ENCODE measurements around the gene SGCE. TPM values are rescaled to one million over a fixed set of nuclear protein-coding genes. Genes with fewer than 3 reads are reported as not detected.

The SGCE gene
- total and polyA plus RNA-seq, 9 of the 15 experiments (the other 6 are each of a cell fraction or from before 2014, with no cell fraction given), result 0.09 to 0.46 (median 0.28) TPM; not detected in 5

DNA sequence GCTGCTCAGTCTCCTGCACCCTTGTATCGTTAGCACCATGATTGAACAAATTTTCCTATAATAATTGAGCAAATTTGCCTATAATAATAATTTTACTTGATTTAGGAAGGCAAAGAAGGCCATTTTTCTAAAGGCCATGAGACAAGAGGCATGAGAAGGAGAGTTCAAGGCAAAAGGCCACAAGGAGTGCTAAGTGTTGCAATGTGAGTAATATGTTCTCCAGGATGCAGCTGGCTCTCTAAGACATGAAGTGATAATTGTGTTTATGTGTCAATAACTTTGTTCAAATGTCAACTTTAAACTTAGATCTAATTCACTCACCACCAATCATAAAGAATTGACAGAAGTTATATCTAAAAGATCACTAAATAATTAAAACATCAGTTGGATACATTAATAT lies 53.8 kb downstream of the SGCE start (continued):
- TF ChIP-seq, protein P1, sequence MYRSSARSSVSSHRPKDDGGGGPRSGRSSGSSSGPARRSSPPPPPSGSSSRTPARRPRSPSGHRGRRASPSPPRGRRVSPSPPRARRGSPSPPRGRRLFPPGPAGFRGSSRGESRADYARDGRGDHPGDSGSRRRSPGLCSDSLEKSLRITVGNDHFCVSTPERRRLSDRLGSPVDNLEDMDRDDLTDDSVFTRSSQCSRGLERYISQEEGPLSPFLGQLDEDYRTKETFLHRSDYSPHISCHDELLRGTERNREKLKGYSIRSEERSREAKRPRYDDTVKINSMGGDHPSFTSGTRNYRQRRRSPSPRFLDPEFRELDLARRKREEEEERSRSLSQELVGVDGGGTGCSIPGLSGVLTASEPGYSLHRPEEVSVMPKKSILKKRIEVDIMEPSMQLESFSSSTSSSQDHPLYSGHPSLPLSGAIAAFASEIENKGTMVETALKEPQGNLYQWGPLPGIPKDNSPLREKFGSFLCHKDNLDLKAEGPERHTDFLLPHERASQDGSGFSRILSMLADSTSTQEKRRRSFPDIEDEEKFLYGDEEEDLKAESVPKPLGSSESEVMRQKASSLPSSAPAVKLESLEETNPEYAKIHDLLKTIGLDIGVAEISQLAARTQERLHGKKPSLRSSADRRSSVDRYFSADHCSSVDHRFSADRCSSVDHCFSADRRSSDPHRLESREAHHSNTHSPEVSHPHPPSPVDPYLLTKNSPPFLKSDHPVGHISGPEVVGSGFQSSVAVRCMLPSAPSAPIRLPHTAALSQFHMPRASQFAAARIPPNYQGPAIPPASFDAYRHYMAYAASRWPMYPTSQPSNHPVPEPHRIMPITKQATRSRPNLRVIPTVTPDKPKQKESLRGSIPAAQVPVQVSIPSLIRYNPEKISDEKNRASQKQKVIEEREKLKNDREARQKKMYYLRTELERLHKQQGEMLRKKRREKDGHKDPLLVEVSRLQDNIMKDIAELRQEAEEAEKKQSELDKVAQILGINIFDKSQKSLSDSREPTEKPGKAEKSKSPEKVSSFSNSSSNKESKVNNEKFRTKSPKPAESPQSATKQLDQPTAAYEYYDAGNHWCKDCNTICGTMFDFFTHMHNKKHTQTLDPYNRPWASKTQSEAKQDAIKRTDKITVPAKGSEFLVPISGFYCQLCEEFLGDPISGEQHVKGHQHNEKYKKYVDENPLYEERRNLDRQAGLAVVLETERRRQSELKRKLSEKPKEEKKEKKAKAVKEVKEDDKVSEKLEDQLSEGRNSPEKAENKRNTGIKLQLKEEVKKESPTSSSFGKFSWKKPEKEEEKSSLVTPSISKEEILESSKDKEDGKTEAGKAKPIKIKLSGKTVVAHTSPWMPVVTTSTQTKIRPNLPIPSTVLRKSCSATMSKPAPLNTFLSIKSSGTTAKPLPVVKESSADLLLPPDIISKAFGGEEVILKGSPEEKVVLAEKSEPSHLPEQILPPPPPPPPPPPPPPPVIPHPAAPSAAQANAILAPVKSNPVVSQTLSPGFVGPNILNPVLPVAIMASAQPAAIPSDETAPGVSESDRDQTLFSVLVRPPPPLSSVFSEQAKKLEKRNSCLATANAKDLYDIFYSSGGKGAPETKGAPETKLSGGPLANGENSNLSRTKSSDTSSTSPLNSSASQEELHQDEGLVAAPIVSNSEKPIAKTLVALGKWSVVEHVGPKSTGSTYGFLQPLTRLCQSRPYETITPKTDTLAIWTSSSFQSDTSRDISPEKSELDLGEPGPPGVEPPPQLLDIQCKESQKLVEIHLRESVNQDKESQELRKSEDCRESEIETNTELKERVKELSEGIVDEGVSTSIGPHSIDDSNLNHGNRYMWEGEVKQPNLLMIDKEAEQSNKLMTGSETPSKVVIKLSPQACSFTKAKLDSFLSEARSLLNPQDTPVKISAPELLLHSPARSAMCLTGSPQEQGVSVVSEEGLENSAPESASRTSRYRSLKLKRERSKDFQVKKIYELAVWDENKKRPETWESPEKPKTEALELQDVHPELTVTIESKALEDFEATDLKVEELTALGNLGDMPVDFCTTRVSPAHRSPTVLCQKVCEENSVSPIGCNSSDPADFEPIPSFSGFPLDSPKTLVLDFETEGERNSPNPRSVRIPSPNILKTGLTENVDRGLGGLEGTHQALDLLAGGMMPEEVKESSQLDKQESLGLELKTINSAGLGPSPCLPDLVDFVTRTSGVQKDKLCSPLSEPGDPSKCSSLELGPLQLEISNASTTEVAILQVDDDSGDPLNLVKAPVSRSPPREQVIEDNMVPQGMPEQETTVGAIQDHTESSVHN (IDR thresholded peaks at IDR 0.05; ENCODE audit: borderline replicate concordance in 1 of 2, low read depth in 1 of 2), result no peak
- TF ChIP-seq NFRKB (IDR thresholded peaks at IDR 0.05; ENCODE audit: low read depth), result no peak
- no peak for TF ChIP-seq EWSR1 (IDR thresholded peaks at IDR 0.05; ENCODE audit: borderline replicate concordance, low read depth, partially characterized antibody)
- no peak for TF ChIP-seq HNRNPH1 (optimal IDR thresholded peaks at IDR 0.05; ENCODE audit: low read depth, low read length)
